K562 (cell line): ENCODE measurements around the gene CTSG. TPM values are rescaled to one million over a fixed set of nuclear protein-coding genes. Genes with fewer than 3 reads are reported as not detected.
A peak's percentile ranks its signal among the peaks of the same experiment; 100 is the strongest.
"Not testable (repeated sequence)": the region's sequence is repeated elsewhere in the genome, so short reads cannot be mapped to it uniquely, and the experiment has no call there.

Experiments
- ATAC-seq: fragments of 200-7000 bp; cut with Tn5 transposase; 3 replicates; pipeline ENCODE4 v1.9.1; 2020; ENCODE audit warnings: moderate library complexity
- BruUV-seq: library from RNA; stranded (reverse); fragments of 400-500 nt; replicated peaks from 2 replicates; lab custom pipeline; 2021; lab: Mats Ljungman, UMichigan
- CTCF ChIA-PET: fragments of 300-600 bp; formaldehyde crosslinking; extraction: SDS; loops from one replicate; lab custom pipeline; 2021; ENCODE audit warnings: low intra/inter-chr PET ratio; lab: Yijun Ruan, JAX
- POLR2A ChIA-PET: fragments of 300-600, 350-650 bp; sonication (Branson Sonifier 250); formaldehyde crosslinking; extraction: SDS; loops from one replicate; lab custom pipeline; 2021; ENCODE audit warnings: antibody characterized with exemption, inconsistent platforms; lab: Yijun Ruan, JAX
- DNase-seq, 4 experiments: peaks; one replicate each; pipeline versions ENCODE4 v3.0.0 to v3.0.0-alpha.2; 2011 to 2018; ENCODE audit warnings: low spot score in 3 of 4, mixed read lengths in 3 of 4; ENCODE audit errors: extremely low read depth in 1 of 4
- FAIRE-seq: peaks from 2 replicates; lab custom pipeline; 2011; peaks lifted over from hg19 to GRCh38; lab: Jason Lieb, UNC
- H2AFZ ChIP-seq: 2 replicates; pipeline ENCODE4 v1.6.0; 2011; ENCODE audit warnings: low read depth, low read length, control low read depth, inconsistent platforms
- H3K27ac ChIP-seq: fragments of 200-600 bp; 3 replicates; pipeline ENCODE4 v1.8.0; 2011; ENCODE audit warnings: low read depth, mild to moderate bottlenecking, control low read depth, inconsistent platforms, low read length, moderate library complexity, mixed read lengths; ENCODE audit errors: extremely low read depth
- H3K27me3 ChIP-seq, 2 experiments: fragments of 300-600 bp in 1 of 2; 2 replicates in 1 of 2; 3 replicates in 1 of 2; pipeline versions ENCODE4 v1.6.0 to v1.8.0; 2011; ENCODE audit warnings: inconsistent platforms in 2 of 2, low read length in 2 of 2, mild to moderate bottlenecking in 1 of 2, mixed read lengths in 1 of 2, moderate library complexity in 1 of 2; ENCODE audit not compliant: control insufficient read depth in 2 of 2, insufficient read depth in 2 of 2
- H3K36me3 ChIP-seq: fragments of 300-600 bp; 3 replicates; pipeline ENCODE4 v1.8.0; 2011; ENCODE audit warnings: mild to moderate bottlenecking, low read length, inconsistent platforms; ENCODE audit not compliant: control insufficient read depth, insufficient read depth
- H3K4me1 ChIP-seq, 2 experiments: fragments of 200-600 bp in 1 of 2; replicated peaks in 1 of 2; 2 replicates in 1 of 2; 3 replicates in 1 of 2; pipeline versions ENCODE4 v1.5.1 to v1.8.0; 2011; ENCODE audit warnings: inconsistent platforms in 2 of 2, low read length in 2 of 2, mild to moderate bottlenecking in 1 of 2, mixed read lengths in 1 of 2, moderate library complexity in 1 of 2; ENCODE audit not compliant: control insufficient read depth in 2 of 2, insufficient read depth in 2 of 2
- H3K4me2 ChIP-seq: 2 replicates; pipeline ENCODE4 v1.6.1; 2011; ENCODE audit warnings: low read length, control low read depth, inconsistent platforms, mixed read lengths; ENCODE audit not compliant: insufficient read depth
- H3K4me3 ChIP-seq: fragments of 200-600 bp; sonication (generic), shearing (Covaris generic); 2 replicates; pipeline ENCODE4 v1.5.1; 2016; ENCODE audit warnings: control low read depth, inconsistent platforms
- H3K79me2 ChIP-seq: fragments of 200-600 bp; 3 replicates; pipeline ENCODE4 v1.8.0; 2011; ENCODE audit warnings: low read length, inconsistent platforms; ENCODE audit not compliant: control insufficient read depth, insufficient read depth
- H3K9ac ChIP-seq, 2 experiments: 2 replicates each; pipeline versions ENCODE4 v1.6.0 to v1.6.1; 2011; ENCODE audit warnings: low read depth in 2 of 2, low read length in 2 of 2, control low read depth in 1 of 2, inconsistent platforms in 1 of 2, mild to moderate bottlenecking in 1 of 2, mixed read lengths in 1 of 2; ENCODE audit not compliant: insufficient read depth in 1 of 2
- H3K9me1 ChIP-seq: one replicate; pipeline ENCODE4 v1.6.0; 2011; ENCODE audit warnings: inconsistent platforms, mild to moderate bottlenecking, low read length, moderate library complexity; ENCODE audit not compliant: control insufficient read depth, insufficient read depth
- H3K9me3 ChIP-seq: replicated peaks from 2 replicates; pipeline ENCODE4 v1.5.1; 2011; ENCODE audit warnings: low read depth, low read length, inconsistent platforms; ENCODE audit not compliant: control insufficient read depth, insufficient read depth
- H4K20me1 ChIP-seq: replicated peaks from 2 replicates; pipeline ENCODE4 v1.6.1; 2011; ENCODE audit warnings: low read length, inconsistent platforms, mixed read lengths; ENCODE audit not compliant: control insufficient read depth, insufficient read depth
- EGR1 ChIP-seq: fragments of 450-650 bp; conservative IDR thresholded peaks from 2 replicates; pipeline ENCODE4 v1.6.1; 2017; ENCODE audit warnings: mild to moderate bottlenecking
- ELF2 ChIP-seq: fragments of 250-450 bp; sonication (Bioruptor Pico); IDR thresholded peaks from 2 replicates; pipeline ENCODE4 v1.5.0; 2021; ENCODE audit warnings: mild to moderate bottlenecking
- FOXK1 ChIP-seq: sonication (generic); formaldehyde crosslinking; IDR thresholded peaks from 2 replicates; pipeline ENCODE4 v1.8.0; 2022; ENCODE audit warnings: missing genetic modification reagents, mild to moderate bottlenecking, borderline replicate concordance
- NFIC ChIP-seq: fragments of 450-650 bp; IDR thresholded peaks from 2 replicates; pipeline ENCODE4 v1.6.1; 2017; ENCODE audit warnings: mild to moderate bottlenecking, inconsistent platforms
- ZFP36 ChIP-seq: fragments of 150-350 bp; IDR thresholded peaks from 2 replicates; pipeline ENCODE4 v1.6.1; 2018; ENCODE audit warnings: low read length, low read depth; ENCODE audit not compliant: partially characterized antibody
- WGBS: fragments of 100-300 bp; shearing (Covaris generic); methylation state at CpG from one replicate; pipeline ENCODE4 v1.1.6; 2016; ENCODE audit warnings: low coverage, mixed read lengths; ENCODE audit not compliant: insufficient coverage; ENCODE audit errors: missing lambda C conversion rate; 5-methylcytosine and 5-hydroxymethylcytosine counted together
- in situ Hi-C: fragments of 300-500 bp; cut with MboI; formaldehyde crosslinking; loops from 4 replicates; pipeline ENCODE4 v1.15.0; 2018; ENCODE audit warnings: inconsistent platforms, mixed read lengths
- intact Hi-C: fragments of 100-400 bp; cut with micrococcal nuclease; formaldehyde crosslinking; loops from 2 replicates; pipeline ENCODE4 v1.14.2; 2022
- polyA plus RNA-seq, 8 experiments: library from polyadenylated mRNA; depleted of rRNA in 4 of 8; stranded (reverse) in 5 of 8; unstranded in 3 of 8; fragments of >200 nt; fragmentation: Nextera tagmentation in 2 of 8; fragmentation: Illumina TruSeq in 1 of 8; extraction: Ambion mirVana in 2 of 8; extraction: Trizol in 1 of 8; gene quantifications; 2 replicates each; pipeline versions ENCODE4 v1.2.1 to v1.2.3, GENCODE V29; 2011 to 2014; ENCODE audit warnings: inconsistent platforms in 1 of 8, missing spikeins in 1 of 8
- total RNA-seq, 7 experiments: library from RNA; depleted of rRNA in 6 of 7; stranded (reverse); fragments of >200 nt in 6 of 7; fragmentation: Illumina TruSeq in 2 of 7; extraction: Trizol in 2 of 7; gene quantifications; 2 replicates each; pipeline versions ENCODE4 v1.2.1 to v1.2.3, GENCODE V29; 2011 to 2021; ENCODE audit warnings: low replicate concordance in 1 of 7

CTSG gene
- total and polyA plus RNA-seq, 9 of the 15 experiments (the other 6 are each of a cell fraction or from before 2014, with no cell fraction given) = not detected

DNA sequence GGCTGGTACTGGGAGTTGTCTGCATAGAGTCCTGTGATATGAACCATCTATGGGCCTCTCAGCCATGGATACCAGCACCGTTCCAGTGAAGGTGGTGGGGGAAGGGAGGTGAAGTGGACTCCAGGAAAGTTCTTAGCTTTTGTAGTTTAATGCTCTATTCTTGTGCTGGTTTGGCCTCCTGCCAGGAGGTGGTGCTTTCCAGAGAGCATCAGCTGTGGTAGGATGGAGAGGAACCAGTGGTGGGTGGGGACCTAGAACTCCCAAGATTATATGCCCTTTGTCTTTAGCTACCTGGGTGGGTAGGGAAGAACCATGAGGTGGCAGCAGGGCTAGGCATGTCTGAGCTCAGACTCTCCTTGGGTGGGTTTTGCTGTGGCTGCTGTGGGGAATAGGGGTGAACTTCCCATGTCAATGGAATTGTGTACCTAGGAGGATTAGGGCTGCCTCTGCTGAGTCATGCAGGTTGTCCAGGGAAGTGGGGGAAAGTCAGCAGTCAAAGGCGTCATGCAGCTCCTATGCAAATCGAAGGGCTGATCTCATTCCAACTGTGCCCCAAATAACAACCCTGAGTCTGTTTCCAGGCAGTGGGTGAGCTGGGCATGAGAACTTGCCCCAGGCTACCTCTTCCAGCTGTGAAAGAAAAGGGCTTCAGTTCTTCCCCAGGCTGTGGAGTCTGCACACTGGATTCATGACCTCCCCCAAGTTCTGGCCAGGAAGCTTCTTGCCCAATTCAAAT is 19.2 kb upstream of the CTSG start:
- ChIA-PET POLR2A (no interaction called here), CTCF (no interaction called here)
- no TSS peak for BruUV-seq
- H3K4me3 ChIP-seq = no peak overlapping the region
- no peaks in the 10 kb centered on the region for H3K27me3 ChIP-seq
- no peak overlapping the region for H3K9ac ChIP-seq
- in situ Hi-C loops (no loop called here), intact Hi-C loops (no loop called here)
- WGBS = 0% methylated on average over 1 of the region's 3 CpGs
- FAIRE-seq (no peak), ATAC-seq (no peak), DNase-seq (no peak)
- H3K79me2 ChIP-seq = no peaks in the 10 kb centered on the region
- H3K27ac ChIP-seq = no peak overlapping the region
- no peaks in the 10 kb centered on the region for H4K20me1 ChIP-seq
- H3K9me1 ChIP-seq = no peaks in the 10 kb centered on the region
- no peaks in the 10 kb centered on the region for H3K36me3 ChIP-seq
- no peak overlapping the region for H3K4me2 ChIP-seq
- H3K9me3 ChIP-seq = no peaks in the 10 kb centered on the region
- no peak overlapping the region for H2AFZ ChIP-seq
- H3K4me1 ChIP-seq = no peaks in the 10 kb centered on the region
- TF ChIP-seq ZFP36 (peak; percentile 88), EGR1 (no peak), FOXK1 (CRISPR knock-in tag) (no peak), NFIC (peak; percentile 23; the same call in 1 of the 2 replicates), ELF2 (no peak)

DNA sequence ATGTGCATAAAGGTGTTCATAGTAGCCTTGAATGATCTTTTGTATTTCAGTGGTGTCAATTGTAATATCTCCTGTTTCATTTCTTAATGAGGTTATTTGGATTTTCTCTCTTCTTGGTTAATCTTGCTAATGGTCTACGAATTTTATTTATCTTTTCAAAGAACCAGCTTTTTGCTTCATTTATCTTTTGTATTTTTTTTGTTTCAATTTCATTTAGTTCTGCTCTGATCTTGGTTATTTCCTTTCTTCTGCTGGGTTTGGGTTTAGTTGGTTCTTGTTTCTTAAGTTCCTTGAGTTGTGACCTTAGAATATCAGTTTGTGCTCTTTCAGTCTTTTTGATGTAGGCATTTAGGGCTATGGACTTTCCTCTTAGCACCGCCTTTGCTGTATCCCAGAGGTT is 15.0 kb upstream of the CTSG start:
- H3K79me2 ChIP-seq, H3K9me3 ChIP-seq, BruUV-seq, POLR2A ChIA-PET, CTCF ChIA-PET, intact Hi-C loops, H3K36me3 ChIP-seq, H3K9ac ChIP-seq, H3K9me1 ChIP-seq, H3K27me3 ChIP-seq, DNase-seq, FAIRE-seq, H3K4me2 ChIP-seq, in situ Hi-C loops, H3K27ac ChIP-seq, ATAC-seq, H3K4me1 ChIP-seq, H2AFZ ChIP-seq, H4K20me1 ChIP-seq, H3K4me3 ChIP-seq: not testable (repeated sequence)
- 0% methylated on average over 2 of the region's 2 CpGs for WGBS

DNA sequence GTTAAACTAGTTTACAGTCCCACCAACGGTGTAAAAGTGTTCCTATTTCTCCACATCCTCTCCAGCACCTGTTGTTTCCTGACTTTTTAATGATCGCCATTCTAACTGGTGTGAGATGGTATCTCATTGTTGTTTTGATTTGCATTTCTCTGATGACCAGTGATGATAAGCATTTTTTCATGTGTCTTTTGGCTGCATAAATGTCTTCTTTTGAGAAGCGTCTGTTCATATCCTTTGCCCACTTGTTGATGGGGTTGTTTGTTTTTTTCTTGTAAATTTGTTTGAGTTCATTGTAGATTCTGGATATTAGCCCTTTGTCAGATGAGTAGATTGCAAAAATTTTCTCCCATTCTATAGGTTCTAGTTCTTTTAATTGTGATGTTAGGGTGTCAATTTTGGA is 8.4 kb upstream of the CTSG start:
- H3K27ac ChIP-seq, H3K9me3 ChIP-seq, H2AFZ ChIP-seq, CTCF ChIA-PET, H3K9me1 ChIP-seq, in situ Hi-C loops, POLR2A ChIA-PET, BruUV-seq, intact Hi-C loops, FAIRE-seq, DNase-seq, H3K4me2 ChIP-seq, H3K79me2 ChIP-seq, ATAC-seq, H3K9ac ChIP-seq, H3K27me3 ChIP-seq, H4K20me1 ChIP-seq, H3K4me1 ChIP-seq, H3K4me3 ChIP-seq, H3K36me3 ChIP-seq: not testable (repeated sequence)
- WGBS = 0% methylated on average over 1 of the region's 3 CpGs
